ENCODE data around the gene TRIM17. TPM values are rescaled to one million over a fixed set of nuclear protein-coding genes. Genes with fewer than 3 reads are reported as not detected.

Gene TRIM17
- total and polyA plus RNA-seq, 2 donors (not counting 1 experiment from before 2014, with no cell fraction given): 0.12 to 0.17 TPM

DNA sequence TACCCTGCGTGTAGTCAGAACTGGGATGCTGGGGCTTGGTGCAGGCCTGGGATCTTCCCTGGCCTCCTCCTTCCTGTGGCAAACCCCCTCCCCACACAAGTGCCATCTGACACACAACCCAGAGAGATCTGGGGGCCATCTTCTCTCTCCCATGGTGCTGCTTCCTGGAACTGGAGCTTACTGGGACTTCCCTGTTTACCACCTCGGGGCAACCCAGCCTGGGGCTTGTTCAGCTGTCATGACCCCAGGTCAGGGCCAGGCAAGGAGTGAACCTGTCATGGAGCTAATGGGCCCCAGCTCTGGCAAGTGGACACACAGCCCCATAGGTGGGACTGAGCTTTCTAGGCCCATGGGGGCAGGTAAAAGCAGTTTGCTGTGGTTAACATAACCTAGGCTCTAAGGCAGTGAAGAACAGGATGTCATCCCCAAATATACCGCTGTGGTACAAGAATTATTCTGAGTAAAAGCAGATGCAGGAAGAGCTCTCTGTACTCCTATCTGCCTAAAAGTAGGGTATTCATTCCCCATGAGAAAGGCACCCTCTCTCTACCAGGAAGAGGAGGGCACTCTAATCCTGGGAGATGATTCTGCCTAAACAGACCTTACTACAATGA is 12.4 kb downstream of the TRIM17 start:
- Histone ChIP-seq H3K4me1 (ENCODE audit: control insufficient read depth, extremely low read depth, insufficient read depth, low read length) (peaks cover 9% of the 10 kb centered on the region), H3K9me3 (ENCODE audit: control insufficient read depth, insufficient read depth, low read depth, low read length) (no peaks in the 10 kb centered on the region), H3K27me3 (ENCODE audit: control insufficient read depth, insufficient read depth, low read length) (no peaks in the 10 kb centered on the region), H3K36me3 (ENCODE audit: control insufficient read depth, insufficient read depth, low read length) (peaks cover 6% of the 10 kb centered on the region), H3K4me3 (replicated peaks in 1 of 4; ENCODE audit: control extremely low read depth in 1 of 4, insufficient read depth in 1 of 4, low read depth in 3 of 4, low read length in 4 of 4) (peak overlapping the region in 3 of 4 experiments; percentile 31 to 89 (median 86)), H2AFZ (ENCODE audit: low read length) (no peak overlapping the region), H3K27ac (ENCODE audit: insufficient read depth, low read length) (no peak overlapping the region), H4K20me1 (ENCODE audit: control insufficient read depth, extremely low read depth, insufficient read depth, low read length) (no peaks in the 10 kb centered on the region), H3K9ac (ENCODE audit: insufficient read depth, low read length) (no peak overlapping the region), H3K79me2 (ENCODE audit: control insufficient read depth, insufficient read depth, low read length) (peaks cover 71% of the 10 kb centered on the region), H3K4me2 (ENCODE audit: extremely low read depth, insufficient read depth, low read length) (peak overlapping the region; percentile 93)
- DNase-seq (ENCODE audit: low read depth in 2 of 2): no peak
- TF ChIP-seq, protein P1, sequence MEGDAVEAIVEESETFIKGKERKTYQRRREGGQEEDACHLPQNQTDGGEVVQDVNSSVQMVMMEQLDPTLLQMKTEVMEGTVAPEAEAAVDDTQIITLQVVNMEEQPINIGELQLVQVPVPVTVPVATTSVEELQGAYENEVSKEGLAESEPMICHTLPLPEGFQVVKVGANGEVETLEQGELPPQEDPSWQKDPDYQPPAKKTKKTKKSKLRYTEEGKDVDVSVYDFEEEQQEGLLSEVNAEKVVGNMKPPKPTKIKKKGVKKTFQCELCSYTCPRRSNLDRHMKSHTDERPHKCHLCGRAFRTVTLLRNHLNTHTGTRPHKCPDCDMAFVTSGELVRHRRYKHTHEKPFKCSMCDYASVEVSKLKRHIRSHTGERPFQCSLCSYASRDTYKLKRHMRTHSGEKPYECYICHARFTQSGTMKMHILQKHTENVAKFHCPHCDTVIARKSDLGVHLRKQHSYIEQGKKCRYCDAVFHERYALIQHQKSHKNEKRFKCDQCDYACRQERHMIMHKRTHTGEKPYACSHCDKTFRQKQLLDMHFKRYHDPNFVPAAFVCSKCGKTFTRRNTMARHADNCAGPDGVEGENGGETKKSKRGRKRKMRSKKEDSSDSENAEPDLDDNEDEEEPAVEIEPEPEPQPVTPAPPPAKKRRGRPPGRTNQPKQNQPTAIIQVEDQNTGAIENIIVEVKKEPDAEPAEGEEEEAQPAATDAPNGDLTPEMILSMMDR (conservative IDR thresholded peaks at IDR 0.05 in 1 of 2, IDR thresholded peaks at IDR 0.05 in 1 of 2; ENCODE audit: low read depth in 1 of 2, low read length in 2 of 2): no peak
- no peak for TF ChIP-seq EZH2 (IDR thresholded peaks at IDR 0.05; ENCODE audit: low read length, missing control alignments)

DNA sequence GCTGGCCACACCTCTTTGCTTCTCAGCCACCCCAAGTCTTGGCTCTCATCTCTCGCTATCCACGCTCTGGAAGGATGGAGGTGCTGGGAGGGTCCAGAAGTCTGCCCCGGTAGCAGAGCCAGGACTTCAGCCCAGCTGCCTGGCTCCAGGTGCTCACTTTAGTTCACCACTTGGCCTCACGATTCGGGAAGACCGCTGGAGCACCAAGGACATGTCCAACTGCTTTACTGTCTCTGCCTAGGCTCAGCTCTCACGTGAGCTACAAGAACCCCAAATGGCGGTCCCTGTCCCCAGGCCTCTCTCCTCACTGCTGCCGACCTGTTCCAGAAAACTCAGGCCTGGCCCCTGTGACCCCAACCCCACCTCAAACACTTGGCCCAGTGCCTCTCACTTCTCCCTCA is 13.4 kb downstream of the TRIM17 start:
- no peak overlapping the region for H3K4me3 ChIP-seq (replicated peaks in 1 of 4; ENCODE audit: control extremely low read depth in 1 of 4, insufficient read depth in 1 of 4, low read depth in 3 of 4, low read length in 4 of 4)

DNA sequence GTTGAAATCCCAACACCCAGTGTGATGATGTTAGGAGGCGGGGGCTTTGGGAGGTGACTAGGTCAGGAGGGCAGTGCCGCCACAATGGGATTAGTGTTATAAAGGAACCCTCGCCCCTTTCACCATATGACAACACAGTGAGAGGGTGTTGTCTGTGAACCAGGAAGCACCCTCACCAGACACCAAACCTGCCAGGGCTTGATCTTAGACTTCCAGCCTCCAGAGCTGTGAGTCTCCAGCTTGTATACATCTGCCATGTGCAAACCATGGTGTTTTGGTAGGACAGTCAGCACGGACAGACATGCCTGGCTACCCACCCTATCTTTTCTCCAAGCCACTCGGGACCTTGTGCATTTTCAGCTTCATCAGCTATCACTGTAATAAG is 14.0 kb downstream of the TRIM17 start:
- Histone ChIP-seq H3K9me3 (ENCODE audit: control insufficient read depth, insufficient read depth, low read depth, low read length) (no peaks in the 10 kb centered on the region), H3K27me3 (ENCODE audit: control insufficient read depth, insufficient read depth, low read length) (no peaks in the 10 kb centered on the region), H2AFZ (ENCODE audit: low read length) (no peak overlapping the region), H3K4me2 (ENCODE audit: extremely low read depth, insufficient read depth, low read length) (no peak overlapping the region), H4K20me1 (ENCODE audit: control insufficient read depth, extremely low read depth, insufficient read depth, low read length) (no peaks in the 10 kb centered on the region), H3K36me3 (ENCODE audit: control insufficient read depth, insufficient read depth, low read length) (peaks cover 9% of the 10 kb centered on the region), H3K27ac (ENCODE audit: insufficient read depth, low read length) (no peak overlapping the region), H3K79me2 (ENCODE audit: control insufficient read depth, insufficient read depth, low read length) (peaks cover 61% of the 10 kb centered on the region), H3K9ac (ENCODE audit: insufficient read depth, low read length) (no peak overlapping the region), H3K4me3 (replicated peaks in 1 of 4; ENCODE audit: control extremely low read depth in 1 of 4, insufficient read depth in 1 of 4, low read depth in 3 of 4, low read length in 4 of 4) (no peak overlapping the region), H3K4me1 (ENCODE audit: control insufficient read depth, extremely low read depth, insufficient read depth, low read length) (peaks cover 5% of the 10 kb centered on the region)
- no peak for DNase-seq (ENCODE audit: low read depth in 2 of 2)
- no peak for TF ChIP-seq EZH2 (IDR thresholded peaks at IDR 0.05; ENCODE audit: low read length, missing control alignments)
- TF ChIP-seq, protein P1 (conservative IDR thresholded peaks at IDR 0.05 in 1 of 2, IDR thresholded peaks at IDR 0.05 in 1 of 2; ENCODE audit: low read depth in 1 of 2, low read length in 2 of 2): no peak

More for the DNA sequence above, 13.4 kb downstream of the TRIM17 start:
- Histone ChIP-seq H3K27me3 (ENCODE audit: control insufficient read depth, insufficient read depth, low read length) (no peaks in the 10 kb centered on the region), H3K9ac (ENCODE audit: insufficient read depth, low read length) (no peak overlapping the region), H3K36me3 (ENCODE audit: control insufficient read depth, insufficient read depth, low read length) (peaks cover 9% of the 10 kb centered on the region), H3K27ac (ENCODE audit: insufficient read depth, low read length) (no peak overlapping the region), H3K9me3 (ENCODE audit: control insufficient read depth, insufficient read depth, low read depth, low read length) (no peaks in the 10 kb centered on the region), H2AFZ (ENCODE audit: low read length) (no peak overlapping the region), H3K4me2 (ENCODE audit: extremely low read depth, insufficient read depth, low read length) (no peak overlapping the region), H3K4me1 (ENCODE audit: control insufficient read depth, extremely low read depth, insufficient read depth, low read length) (peaks cover 6% of the 10 kb centered on the region), H4K20me1 (ENCODE audit: control insufficient read depth, extremely low read depth, insufficient read depth, low read length) (no peaks in the 10 kb centered on the region), H3K79me2 (ENCODE audit: control insufficient read depth, insufficient read depth, low read length) (peaks cover 65% of the 10 kb centered on the region)
- TF ChIP-seq, protein P1 (conservative IDR thresholded peaks at IDR 0.05 in 1 of 2, IDR thresholded peaks at IDR 0.05 in 1 of 2; ENCODE audit: low read depth in 1 of 2, low read length in 2 of 2): no peak
- no peak for TF ChIP-seq EZH2 (IDR thresholded peaks at IDR 0.05; ENCODE audit: low read length, missing control alignments)
- no peak for DNase-seq (ENCODE audit: low read depth in 2 of 2)
